GM03348 (cell line): Measurements from ENCODE around the gene HES5.

ENCODE experiments used
- DNase-seq: peaks from one replicate; pipeline ENCODE4 v3.0.0; 2012; ENCODE audit warnings: low spot score

HES5 gene

DNA sequence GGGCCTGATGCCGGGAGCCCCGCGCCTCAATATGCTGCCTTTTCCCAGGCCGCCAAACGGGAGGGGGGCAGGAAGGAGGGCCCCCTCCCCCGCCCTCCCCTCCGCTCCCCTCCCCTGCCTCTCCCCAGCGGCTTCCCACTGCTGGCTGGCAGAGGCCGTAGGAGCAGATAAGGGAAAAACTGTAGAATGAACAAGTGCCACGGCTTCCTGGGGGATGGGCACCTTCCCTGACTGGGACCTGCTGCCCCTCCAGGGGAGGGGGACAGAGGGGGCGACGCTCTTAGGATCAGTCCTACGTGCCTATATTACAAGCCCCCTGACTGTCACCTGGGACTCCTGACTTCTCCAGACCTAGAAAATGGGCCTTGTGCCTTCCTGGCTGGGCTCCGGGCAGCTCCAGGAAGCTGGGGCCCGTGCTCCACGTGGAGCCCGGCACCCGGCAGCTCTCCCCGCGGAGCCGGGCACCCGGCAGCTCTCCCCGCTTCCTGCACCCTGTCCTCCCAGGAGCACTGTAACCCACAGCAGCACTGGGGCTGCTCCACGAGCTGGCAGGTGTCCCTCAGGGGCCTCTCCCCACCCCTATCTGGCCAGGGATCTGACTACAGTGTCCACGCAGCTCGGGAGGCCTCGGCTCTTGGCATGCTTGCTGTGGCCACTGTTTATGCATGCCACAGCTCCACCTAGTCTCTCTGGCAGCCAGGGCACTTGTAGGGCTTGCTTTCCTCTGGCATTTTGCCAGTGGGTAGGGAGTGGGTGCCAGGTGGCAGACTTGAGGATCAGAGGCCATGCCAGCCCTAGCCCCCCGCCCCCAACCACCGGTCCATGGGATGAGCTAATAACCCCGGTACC lies 674 bp upstream of the HES5 start:
- no peak for DNase-seq

DNA sequence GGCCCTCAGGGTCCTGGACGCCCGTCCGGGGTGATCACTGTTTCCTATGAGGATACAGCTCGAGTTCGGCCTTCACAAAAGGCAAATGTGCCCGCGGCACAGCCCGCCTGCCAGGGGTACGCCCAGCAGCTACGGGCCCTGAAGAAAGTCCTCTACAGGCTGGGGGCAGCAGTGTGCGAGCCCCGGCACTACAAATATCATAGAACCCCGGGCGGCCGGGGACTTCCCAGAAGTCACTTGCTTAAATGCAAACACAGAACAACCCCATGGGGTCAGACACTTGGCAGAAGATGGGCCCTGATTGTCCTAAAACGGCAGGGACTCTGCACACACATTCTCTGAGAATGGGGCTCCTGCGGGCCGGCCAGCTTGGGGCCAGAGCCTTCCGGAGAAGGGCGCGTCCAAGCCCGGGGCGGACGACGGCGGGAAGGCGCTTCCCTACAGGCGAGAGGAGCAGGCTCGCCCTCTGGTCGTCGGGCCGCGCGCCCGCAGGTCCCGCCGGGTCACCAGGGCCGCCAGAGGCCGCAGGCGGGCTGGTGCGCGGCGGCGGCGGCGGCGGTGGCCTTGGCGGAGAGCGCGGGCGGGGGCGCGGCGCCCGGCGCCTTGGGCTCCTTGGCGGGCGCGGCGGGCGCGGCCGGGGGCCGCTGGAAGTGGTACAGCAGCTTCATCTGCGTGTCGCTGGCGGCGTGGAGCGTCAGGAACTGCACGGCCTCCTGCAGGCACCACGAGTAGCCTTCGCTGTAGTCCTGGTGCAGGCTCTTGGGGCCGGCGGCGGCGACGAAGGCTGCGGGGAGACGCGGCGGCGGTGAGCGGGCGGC lies 888 bp downstream of the HES5 start:
- peak; percentile 36 for DNase-seq

DNA sequence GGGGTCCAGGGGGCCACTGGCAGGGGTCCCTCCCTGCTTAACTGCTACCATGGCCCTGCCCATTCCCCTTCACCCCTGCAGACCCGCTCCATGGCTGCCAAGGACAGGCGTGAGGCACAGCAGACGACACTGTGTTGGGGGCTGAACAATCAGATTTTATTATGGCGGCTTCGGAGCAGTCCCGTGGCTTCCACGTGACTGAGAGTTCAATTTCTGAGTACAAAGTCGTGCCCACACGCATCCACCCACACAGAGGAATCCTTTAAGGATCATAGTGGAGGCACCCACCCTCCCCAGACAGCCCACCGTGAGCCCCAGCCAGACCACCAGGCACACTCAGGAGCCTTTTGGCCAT lies 1.5 kb downstream of the HES5 start:
- no peak for DNase-seq

DNA sequence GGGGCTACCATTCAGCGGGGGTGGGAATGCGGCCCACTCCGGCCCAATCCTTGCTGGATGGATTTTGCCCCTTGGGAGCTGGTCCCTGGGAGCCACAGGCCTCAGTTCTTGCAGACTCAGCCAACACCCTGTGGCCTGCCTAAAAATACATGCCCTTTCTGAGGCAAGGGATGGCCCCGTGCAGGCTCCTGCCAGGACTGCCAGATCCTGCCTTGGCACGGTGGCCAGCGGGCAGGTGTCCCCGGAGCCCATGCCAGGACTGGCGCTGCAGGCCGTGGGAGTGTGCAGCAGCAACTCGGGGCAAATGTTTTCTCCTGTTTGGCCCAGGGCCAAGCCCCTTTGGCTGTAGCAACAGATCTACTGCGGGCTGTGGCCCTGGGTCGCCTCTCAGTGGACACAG lies 2.0 kb downstream of the HES5 start:
- no peak for DNase-seq

DNA sequence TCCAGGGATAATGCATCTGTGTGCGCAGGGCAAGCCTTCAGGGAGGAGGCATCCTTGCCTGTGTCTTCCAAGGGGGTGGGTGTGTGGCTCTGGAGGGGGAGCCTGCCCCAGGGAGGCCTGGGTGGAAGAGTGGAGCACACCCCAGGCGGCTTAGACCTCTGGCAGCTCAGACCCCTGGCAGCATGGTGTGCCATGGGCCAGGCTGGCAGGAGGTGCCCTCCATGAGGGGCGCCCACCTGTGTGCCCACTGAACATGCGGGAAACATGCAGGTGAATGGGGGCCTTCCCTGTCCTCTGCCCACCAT lies 2.6 kb downstream of the HES5 start:
- no peak for DNase-seq

DNA sequence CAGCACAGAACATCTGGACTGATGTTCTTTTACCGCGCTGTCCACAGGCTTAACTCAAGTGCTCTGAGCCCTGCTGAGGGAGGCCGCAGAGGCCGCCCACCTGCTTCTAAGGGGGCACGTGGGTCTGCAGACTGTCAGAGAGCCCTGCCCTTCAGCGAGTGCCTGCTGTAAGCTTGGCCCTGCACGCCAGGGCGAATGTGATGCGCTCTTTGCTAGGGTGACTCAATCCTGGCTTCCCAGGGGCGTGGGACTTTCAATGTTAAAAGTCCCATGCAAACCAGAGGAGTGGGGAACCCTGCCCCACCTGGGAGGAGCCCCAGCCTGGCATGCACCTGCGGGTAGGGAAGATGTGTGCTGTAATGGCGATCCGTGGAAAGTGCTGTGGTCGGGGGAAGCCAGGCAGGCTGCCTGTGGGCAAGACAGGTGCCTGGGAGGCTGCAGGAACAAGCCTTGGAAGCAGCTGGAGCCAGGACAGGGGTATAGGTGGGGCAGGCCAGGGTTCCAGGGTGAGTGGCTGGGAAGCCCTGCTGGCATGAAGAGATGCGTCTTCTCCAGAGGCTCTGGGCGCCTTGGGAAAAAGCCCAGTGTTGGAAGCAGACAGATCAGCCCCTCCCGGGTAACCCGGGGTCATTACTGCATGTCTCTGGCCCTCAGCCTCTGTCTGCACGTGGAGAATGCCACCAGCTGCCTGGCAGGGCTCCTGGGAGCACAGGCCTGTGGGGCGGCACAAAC lies 3.1 kb downstream of the HES5 start:
- DNase-seq, result peak; percentile 66

DNA sequence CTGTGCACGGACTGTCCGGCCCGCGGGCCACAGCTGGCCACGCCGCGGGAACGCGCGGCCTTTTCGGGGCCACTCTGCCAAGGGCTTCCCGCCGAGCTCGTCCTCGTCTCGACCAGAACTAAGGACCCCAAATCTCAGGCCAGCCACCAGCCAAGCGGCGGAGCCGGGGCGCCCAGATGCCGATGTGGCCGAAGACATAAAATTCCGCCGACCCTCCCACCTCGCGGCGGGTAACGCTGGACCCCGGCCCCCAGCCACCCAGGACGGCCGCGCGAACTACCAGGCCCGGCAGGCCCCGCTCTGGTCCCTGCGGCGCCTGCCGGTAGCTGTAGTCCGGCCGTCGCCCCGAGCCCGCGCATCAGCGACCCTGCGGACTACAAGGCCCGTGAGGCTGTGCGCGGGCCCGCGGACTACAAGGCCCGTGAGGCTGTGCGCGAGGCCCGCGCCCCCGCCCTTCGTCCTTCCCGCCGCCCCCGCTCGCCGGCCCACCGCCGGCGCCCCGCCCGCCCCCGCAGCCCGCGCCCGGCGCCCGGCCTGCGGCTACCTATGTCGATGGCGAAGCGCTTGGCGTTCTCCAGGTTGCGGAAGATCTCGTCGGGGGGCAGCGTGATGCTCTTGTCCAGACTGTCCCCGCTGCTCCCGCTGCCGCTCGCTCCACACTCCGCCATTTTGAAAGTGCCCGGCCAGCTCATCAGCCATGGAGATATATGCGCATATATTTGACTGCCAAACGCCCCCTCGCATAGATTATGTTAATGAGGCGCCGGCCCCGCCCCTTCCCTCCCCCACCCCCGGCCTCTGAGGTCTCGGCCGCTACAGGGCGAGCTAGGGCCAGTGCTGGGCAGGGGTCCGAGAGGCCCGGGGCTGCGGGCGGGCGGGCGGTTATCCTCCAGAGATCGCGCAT lies 3.9 kb downstream of the HES5 start, which contains the start of gene PANK4:
TSS of gene PANK4 (minus strand) at position 677 of the 904 bp plus-strand sequence. CDS start at position 668, 9 bp downstream.
- DNase-seq, result peak; percentile 97

DNA sequence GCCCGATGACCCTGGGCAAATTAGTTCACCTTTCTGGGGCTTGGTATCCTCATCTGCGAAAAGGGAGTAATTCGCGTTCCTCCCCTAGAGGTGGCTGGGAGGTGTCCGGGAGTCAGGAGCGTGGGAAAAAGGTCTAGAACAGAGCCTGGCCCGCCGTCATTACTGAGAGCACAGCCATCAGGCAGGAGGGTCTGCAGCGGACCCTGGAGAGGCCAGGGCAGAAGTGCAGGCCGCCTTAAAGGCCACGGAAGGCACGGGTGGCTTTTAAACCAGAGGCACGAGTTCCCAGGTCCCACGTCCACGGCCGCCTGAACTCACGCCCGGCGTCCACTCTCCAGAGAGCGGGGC lies 4.5 kb downstream of the HES5 start:
- no peak for DNase-seq

DNA sequence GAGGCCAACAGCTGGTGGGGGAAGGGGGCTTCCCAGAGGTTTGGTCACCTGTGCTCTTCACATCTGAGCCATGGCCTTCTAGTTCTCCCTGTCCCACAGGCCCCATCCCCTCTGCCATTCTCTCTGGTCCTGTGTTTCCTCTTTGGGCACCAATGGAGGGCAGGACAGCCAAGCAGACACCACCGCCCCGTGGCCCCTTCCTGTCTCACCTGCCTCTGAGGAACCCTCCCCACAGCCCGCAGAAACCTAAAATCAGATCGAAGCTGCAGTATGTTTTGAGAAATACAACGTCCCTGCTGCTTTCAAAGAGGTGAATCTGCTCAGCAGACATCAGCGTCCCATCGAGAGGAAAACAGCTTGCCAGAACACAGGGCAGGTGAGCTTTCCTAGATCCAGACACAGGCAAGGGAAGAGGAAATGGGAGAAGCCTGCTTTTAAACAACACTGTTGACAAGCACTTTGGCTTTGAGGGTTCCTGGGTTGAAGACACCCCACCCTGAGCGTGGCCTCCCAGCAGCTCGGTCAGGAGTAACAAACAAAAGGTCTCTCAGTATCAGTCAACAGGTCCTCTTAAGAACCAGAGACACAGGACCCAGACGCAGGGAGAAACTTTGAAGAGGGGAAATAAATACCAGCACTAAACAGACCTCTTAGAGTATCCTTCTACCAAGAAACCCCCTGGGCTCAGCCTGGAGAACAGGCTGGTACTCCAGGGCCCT lies 6.0 kb downstream of the HES5 start:
- no peak for DNase-seq

DNA sequence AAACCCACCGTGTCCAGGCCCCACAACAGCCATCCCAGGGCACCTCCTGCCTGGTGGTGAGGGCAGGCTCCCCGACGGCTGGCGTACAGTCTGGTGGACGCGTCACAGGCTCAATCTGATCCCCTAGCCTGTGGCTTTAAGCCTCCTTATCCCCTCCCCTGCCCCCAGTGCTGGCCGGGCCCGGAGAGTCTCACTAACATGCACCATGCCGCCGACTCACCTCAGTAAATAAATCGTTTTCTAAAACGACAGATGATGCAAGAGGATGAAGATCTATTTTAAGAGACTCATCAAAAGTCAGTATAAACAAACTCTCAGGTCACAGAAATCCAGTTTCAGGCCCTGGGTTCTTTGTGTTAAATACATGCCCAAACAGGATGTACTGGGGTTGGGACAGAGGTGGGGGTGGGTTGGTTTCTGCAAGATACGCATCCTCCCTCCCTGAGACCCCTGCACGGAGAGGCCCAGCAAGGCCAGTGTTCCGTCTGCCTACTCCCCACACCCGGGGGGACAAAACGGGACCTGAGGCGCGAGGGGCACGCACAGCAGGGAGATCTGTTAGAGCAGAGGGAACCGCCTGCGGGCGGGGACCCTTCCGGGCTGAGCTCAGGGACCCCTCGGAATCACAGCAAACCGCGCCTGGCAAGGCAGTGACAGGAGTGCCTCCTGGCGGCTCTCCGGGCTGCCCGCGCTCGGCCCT lies 6.7 kb downstream of the HES5 start:
- no peak for DNase-seq

DNA sequence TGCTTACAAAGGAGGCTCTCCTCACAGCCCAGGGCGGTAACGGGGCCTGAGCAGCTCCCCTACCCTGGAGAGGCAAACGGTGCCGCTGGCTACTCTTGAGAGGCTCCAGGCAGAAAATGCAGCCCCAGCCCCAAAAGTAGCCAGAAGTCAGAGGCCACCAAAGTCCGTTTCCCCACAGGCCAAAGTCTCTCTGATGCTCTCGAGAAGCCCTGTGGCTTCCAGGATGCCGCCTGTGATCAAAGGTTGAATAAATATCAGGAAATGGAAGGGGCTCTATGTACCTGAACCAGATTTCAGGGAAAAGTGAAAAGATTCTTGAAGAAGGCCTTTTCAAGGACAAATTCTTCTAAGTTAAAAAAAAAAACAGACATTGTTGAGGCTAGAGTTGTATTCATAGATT lies 7.8 kb downstream of the HES5 start:
- no peak for DNase-seq

DNA sequence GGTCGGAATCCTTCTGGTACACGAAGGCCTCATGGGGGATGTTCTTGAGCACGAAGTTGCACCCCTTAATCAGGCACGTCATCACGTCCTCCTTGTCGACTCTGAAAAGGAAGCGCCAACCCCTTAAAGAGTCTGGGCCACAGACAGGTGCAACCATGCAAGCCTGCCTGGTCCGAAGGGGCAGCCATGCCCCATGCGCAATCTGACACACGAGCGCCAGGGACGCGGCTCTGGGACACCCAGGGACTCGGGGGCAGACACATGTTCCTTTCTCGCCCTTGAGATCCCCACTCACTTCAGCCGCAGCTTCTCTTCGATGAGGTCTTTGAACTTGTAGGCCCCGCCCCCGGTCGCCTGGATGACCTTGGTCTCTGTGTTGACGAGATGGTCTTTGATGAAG lies 9.3 kb downstream of the HES5 start:
- no peak for DNase-seq

DNA sequence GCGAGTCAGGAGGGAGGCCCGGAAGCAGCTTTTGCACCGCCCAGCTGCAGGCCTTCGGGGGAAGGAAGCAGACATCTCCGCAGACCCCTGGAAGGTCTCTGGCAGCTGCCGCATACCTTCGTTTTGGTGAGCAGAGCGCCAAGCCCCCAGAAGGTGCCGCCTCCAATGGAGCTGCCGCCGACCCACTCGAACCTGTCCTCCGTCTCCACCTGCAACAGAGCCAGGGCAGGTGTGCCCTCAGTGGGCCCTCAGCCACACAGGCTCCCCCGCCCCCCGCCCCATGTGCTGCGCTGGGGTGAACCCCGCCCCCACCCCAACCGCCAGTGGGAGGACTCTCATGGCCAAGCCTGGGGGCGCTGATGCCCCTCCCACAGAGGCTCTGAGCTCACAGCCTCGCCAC lies 9.9 kb downstream of the HES5 start:
- DNase-seq, result no peak

DNA sequence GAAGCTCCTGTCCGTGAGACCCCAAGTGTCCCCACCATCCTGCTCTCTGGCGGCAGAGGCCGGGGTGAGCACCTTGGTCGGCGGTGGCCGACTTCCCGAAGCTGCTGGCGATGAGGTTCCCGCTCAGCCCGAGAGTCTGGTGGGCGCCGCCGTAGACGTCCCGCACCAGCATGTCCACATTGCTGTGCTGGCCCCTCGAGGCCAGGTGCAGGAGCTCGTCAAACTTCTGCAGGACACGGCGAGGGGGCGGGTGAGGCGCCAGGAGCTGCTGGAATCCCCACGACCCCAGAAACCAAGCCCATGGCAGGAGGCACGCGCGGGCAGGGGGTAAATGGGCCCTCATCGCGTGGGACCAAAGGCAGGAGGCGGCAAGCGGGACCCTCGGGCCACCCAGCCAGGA lies 10.3 kb downstream of the HES5 start:
- no peak for DNase-seq

DNA sequence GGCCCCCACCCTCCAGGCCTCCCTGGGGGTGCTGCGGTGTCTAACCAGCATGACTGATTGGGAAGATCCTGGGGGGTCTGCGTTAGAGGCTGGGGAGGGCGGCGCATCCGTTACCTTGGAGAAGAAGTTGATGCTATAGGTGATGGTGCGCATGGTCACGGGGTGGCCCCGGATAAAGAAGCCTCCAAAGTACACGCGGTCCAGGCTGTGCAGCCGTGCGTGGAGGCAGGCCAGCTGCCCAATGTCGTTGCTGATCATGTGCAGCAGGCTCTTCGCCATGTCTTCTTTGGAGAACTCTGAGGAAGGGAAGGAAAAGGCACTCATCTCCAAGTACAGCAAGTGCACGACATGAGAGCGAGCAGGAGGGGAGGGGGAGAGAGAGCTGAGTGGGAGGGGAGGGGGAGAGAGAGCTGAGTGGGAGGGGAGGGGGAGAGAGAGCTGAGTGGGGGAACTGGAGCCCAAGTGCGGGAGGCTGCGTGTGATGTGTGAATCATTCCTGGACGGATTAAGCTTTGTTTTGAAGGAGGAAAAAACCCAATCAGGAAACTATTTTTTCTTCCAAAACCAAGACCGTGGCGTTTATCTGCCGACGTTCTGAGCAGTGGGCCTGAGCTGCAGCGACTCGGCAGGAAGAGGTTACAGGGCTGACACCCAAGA lies 10.9 kb downstream of the HES5 start:
- no peak for DNase-seq

DNA sequence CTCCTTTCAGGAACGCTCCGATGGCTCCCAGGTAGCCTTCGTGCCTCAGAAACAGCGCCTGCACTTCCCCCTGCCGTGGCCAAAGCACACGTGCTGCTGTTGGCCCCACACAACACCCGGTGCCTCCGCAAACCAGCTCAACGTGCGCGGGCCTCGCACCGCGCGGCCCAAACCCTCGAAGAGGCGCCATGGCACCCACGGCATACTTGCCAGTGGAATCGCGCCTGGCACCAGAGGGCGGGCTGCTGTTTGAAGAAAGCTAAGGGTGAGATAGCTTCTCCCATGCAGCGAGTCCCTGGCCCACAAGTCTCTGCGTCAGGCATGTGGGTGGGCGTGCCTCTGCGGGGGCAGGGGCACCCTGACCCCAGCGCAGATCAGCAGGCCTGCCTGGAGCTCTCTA lies 11.5 kb downstream of the HES5 start:
- DNase-seq, result no peak

DNA sequence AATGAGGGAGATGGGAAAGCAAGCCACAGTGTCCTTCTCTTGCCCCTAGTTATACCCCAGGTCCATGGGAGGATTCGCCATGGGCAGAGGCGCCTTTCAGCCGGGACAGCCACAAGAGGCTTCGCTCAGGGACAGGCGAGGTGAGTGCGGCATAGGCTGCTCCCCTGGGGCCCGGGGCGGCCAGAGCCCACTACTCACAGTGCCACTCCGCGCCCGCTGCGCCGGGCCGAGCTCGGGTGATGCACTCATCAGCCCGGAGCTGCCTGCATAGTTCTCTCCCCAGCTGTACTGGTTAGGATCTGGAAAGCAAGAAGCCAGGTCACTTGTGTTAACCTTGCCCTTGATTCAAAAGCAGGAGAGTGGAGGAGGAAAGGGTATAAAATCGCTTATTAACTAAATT lies 12.1 kb downstream of the HES5 start:
- no peak for DNase-seq

DNA sequence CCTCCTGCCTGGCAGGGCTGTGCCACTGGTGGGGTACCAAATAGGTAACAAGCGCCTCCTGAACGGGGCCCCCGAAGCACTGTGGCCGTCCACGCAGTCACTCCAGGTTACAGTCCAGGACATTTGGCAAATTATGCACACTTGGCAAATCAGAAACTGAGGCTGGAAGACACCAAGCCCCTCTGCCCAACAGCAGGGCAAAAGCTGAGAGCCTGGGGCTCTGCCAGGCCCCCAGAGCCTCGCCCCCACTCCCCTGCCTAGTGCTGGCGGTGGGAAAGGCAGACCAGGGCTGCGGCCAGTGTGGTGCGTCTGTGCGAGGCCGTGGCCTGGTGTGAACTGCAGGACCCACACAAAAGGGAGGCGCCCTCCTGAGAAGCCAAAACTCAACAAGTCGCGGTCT lies 13.1 kb downstream of the HES5 start:
- DNase-seq, result no peak

DNA sequence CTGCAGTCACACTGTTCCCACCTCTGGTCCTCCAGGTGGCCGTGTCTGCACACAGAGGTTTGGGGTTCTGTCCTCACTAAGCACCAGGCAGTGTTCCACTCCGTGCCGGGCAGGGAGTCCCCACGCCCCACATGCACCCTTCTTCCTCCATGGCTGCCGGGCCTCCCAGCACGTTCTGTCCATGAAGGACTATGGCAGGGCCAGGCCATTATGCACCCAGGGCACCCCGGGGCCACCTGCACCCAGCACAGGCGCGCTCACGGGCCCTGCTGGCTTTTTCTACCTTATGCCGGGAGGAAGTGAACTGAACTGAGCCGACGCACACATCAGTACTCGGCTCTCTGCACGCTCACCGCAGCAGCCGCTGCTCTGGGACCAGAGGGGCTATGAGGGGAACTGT lies 13.9 kb downstream of the HES5 start:
- no peak for DNase-seq

DNA sequence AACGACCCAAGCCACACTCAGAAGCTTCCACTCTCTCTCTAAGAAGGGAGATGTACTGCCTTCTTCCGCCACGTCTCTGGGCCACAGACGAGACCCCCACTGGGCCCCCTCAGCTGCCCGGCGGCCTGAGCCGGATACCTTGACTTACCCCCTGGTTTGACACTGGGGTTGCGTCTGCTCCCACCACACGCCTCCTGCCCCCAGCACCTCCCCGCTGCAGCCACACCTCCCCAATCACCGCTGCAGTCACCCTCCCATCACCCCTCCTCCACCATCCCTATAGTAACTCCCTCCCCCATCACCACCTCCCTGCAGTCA lies 14.3 kb downstream of the HES5 start:
- DNase-seq, result no peak
